Gastrocnemius medialis (tissue), 4 donors: ENCODE data around the gene ATOH8. TPM values are rescaled to one million over a fixed set of nuclear protein-coding genes. Genes with fewer than 3 reads are reported as not detected.

ENCODE experiments used
- ATAC-seq, 2 donors: fragments of 150-250 bp; one replicate each; pipeline ENCODE4 v1.9.1; 2016
- DNase-seq, 2 donors: peaks; one replicate each; pipeline ENCODE4 v3.0.0-alpha.2; 2019
- H3K27ac ChIP-seq, 4 donors: fragments of 200-600 bp; sonication (generic); 1 replicate in 1 of 4; 2 replicates in 3 of 4; pipeline ENCODE4 v1.5.1; 2016 to 2018; ENCODE audit warnings: mild to moderate bottlenecking in 2 of 4, moderate library complexity in 1 of 4
- H3K27me3 ChIP-seq, 3 donors: fragments of 200-600 bp; sonication (generic) in 2 of 3; 1 replicate in 1 of 3; 2 replicates in 2 of 3; pipeline versions ENCODE4 v1.5.1 to v1.6.0; 2016 to 2019; ENCODE audit warnings: mild to moderate bottlenecking in 1 of 3, moderate library complexity in 1 of 3
- H3K36me3 ChIP-seq, 2 donors: fragments of 200-600 bp; sonication (generic) in 1 of 2; one replicate each; pipeline ENCODE4 v1.5.1; 2017 to 2018
- H3K4me1 ChIP-seq, 2 donors: fragments of 200-600 bp; sonication (generic) in 1 of 2; one replicate each; pipeline ENCODE4 v1.5.1; 2016 to 2017; ENCODE audit warnings: mild to moderate bottlenecking in 2 of 2
- H3K4me3 ChIP-seq, 4 donors: fragments of 200-600 bp; sonication (generic) in 3 of 4; 1 replicate in 1 of 4; 2 replicates in 3 of 4; pipeline ENCODE4 v1.5.1; 2016 to 2019; ENCODE audit warnings: mild to moderate bottlenecking in 2 of 4
- H3K9me3 ChIP-seq, 3 donors: fragments of 200-600 bp; sonication (generic) in 2 of 3; 1 replicate in 1 of 3; 2 replicates in 2 of 3; pipeline ENCODE4 v1.5.1; 2016 to 2019
- CTCF ChIP-seq, 5 experiments: fragments of 450-650 bp in 3 of 5; fragments of 200-600 bp in 2 of 5; sonication (generic) in 2 of 5; IDR thresholded peaks in 4 of 5; conservative IDR thresholded peaks in 1 of 5; 1 replicate in 4 of 5; 2 replicates in 1 of 5; pipeline ENCODE4 v1.5.1; 2016 to 2019; ENCODE audit warnings: antibody characterized with exemption in 5 of 5, mild to moderate bottlenecking in 3 of 5, moderate library complexity in 3 of 5
- POLR2A ChIP-seq, 2 donors: fragments of 450-650 bp; IDR thresholded peaks; one replicate each; pipeline ENCODE4 v1.6.1; 2017; ENCODE audit warnings: antibody characterized with exemption in 2 of 2, mild to moderate bottlenecking in 2 of 2, moderate library complexity in 2 of 2
- in situ Hi-C, 4 donors: fragments of 200-750 bp; cut with MboI; loops; one replicate each; pipeline versions ENCODE4 v1.15.0 to v1.8.0; 2017; ENCODE audit warnings: low sequenced_read_pairs in 4 of 4
- intact Hi-C: fragments of 100-400 bp; cut with DNase I; formaldehyde crosslinking; loops from one replicate; pipeline ENCODE4 v1.15.1; 2023; ENCODE audit warnings: low total_unique reads
- total RNA-seq, 4 donors: library from RNA; depleted of rRNA; stranded (reverse); fragments of >200 nt; gene quantifications; one replicate each; pipeline versions ENCODE4 v1.1.0 to v1.2.3, GENCODE V29; 2016

ATOH8 gene
- total RNA-seq, 4 donors from 2014 or later: 122 to 266 (median 150) TPM

- H3K27me3 ChIP-seq: no peaks in the 10 kb centered on the region
- DNase-seq: no peak
- H3K36me3 ChIP-seq: no peaks in the 10 kb centered on the region
- ATAC-seq: no peak
- peaks cover 24 to 27% of the 10 kb centered on the region in 2 donors for H3K4me1 ChIP-seq
- no peaks in the 10 kb centered on the region for H3K9me3 ChIP-seq
- H3K27ac ChIP-seq: peak overlapping the region; percentile 20 to 51 (median 43)
- in situ Hi-C loops: no loop called here
- no peak for TF ChIP-seq POLR2A (IDR thresholded peaks at IDR 0.05)
- no peak for TF ChIP-seq CTCF (IDR thresholded peaks at IDR 0.05 in 4 of 5, conservative IDR thresholded peaks at IDR 0.05 in 1 of 5)
- intact Hi-C loops: no loop called here
- H3K4me3 ChIP-seq: no peak overlapping the region
Observed at GRCh38 chr2:85802354-85803103, 48.7 kb downstream of the ATOH8 start.

- intact Hi-C loops: loop anchor here (2.0 kb wide), 2 partner anchors 53 to 75 kb away; no protein-coding TSS in a partner anchor
Observed at GRCh38 chr2:85803704-85804425, 50.1 kb downstream of the ATOH8 start.

GRCh38 chr2:85804583-85804982, 50.8 kb downstream of the ATOH8 start:
- intact Hi-C loops: loop anchor here (2.0 kb wide), 2 partner anchors 54 to 76 kb away; no protein-coding TSS in a partner anchor
- ATAC-seq: peak in 1 of 2 donors; percentile 43

More at GRCh38 chr2:85803704-85804425, 50.1 kb downstream of the ATOH8 start:
- Histone ChIP-seq H3K36me3 (no peaks in the 10 kb centered on the region), H3K4me1 (peaks cover 15 to 17% of the 10 kb centered on the region in 2 donors), H3K27ac (no peak overlapping the region), H3K27me3 (no peaks in the 10 kb centered on the region), H3K4me3 (no peak overlapping the region), H3K9me3 (no peaks in the 10 kb centered on the region)
- in situ Hi-C loops: no loop called here
- no peak for TF ChIP-seq CTCF (IDR thresholded peaks at IDR 0.05 in 4 of 5, conservative IDR thresholded peaks at IDR 0.05 in 1 of 5)
- no peak for TF ChIP-seq POLR2A (IDR thresholded peaks at IDR 0.05)
- DNase-seq (no peak), ATAC-seq (no peak)

More at GRCh38 chr2:85804583-85804982, 50.8 kb downstream of the ATOH8 start:
- no peaks in the 10 kb centered on the region for H3K36me3 ChIP-seq
- H3K27me3 ChIP-seq: no peaks in the 10 kb centered on the region
- H3K4me1 ChIP-seq: peaks cover 8 to 11% of the 10 kb centered on the region in 2 donors
- DNase-seq: no peak
- in situ Hi-C loops: no loop called here
- TF ChIP-seq POLR2A (IDR thresholded peaks at IDR 0.05): no peak
- TF ChIP-seq CTCF (IDR thresholded peaks at IDR 0.05 in 4 of 5, conservative IDR thresholded peaks at IDR 0.05 in 1 of 5): peak; percentile 47 to 75 (median 72)
- H3K9me3 ChIP-seq: no peaks in the 10 kb centered on the region
- H3K4me3 ChIP-seq: no peak overlapping the region
- no peak overlapping the region for H3K27ac ChIP-seq
